NT2/D1 (cell line): ENCODE results near the gene NUP50.

Experiments used
- DNase-seq: peaks from one replicate; pipeline ENCODE4 v3.0.0-alpha.2; 2011; ENCODE audit warnings: low read depth, low spot score
- H3K27me3 ChIP-seq: 2 replicates; pipeline ENCODE4 v1.6.0; 2011; ENCODE audit warnings: mild to moderate bottlenecking; ENCODE audit not compliant: insufficient read length, insufficient read depth
- H3K36me3 ChIP-seq: 2 replicates; pipeline ENCODE4 v1.6.1; 2011; ENCODE audit warnings: mild to moderate bottlenecking, low read length, mixed read lengths; ENCODE audit not compliant: insufficient read depth, insufficient read length
- H3K4me1 ChIP-seq: 2 replicates; pipeline ENCODE4 v1.5.1; 2011; ENCODE audit not compliant: insufficient read depth, insufficient read length
- H3K4me3 ChIP-seq: 2 replicates; pipeline ENCODE4 v1.5.1; 2011; ENCODE audit warnings: low read depth; ENCODE audit not compliant: insufficient read length
- H3K9ac ChIP-seq: 2 replicates; pipeline ENCODE4 v1.6.0; 2011; ENCODE audit warnings: low read depth; ENCODE audit not compliant: insufficient read length
- H3K9me3 ChIP-seq: 2 replicates; pipeline ENCODE4 v1.5.1; 2011; ENCODE audit warnings: mild to moderate bottlenecking, low read length; ENCODE audit not compliant: insufficient read depth
- SUZ12 ChIP-seq: IDR thresholded peaks from 2 replicates; pipeline ENCODE4 v1.6.1; 2011; ENCODE audit not compliant: insufficient read length, insufficient read depth; ENCODE audit errors: extremely low read depth
- YY1 ChIP-seq: IDR thresholded peaks from 2 replicates; pipeline ENCODE4 v1.6.1; 2011; ENCODE audit not compliant: insufficient read length, insufficient read depth
- ZNF274 ChIP-seq: IDR thresholded peaks from 2 replicates; pipeline ENCODE4 v1.6.1; 2011; ENCODE audit warnings: mild to moderate bottlenecking, low read depth, low read length

Gene NUP50

GRCh38 chr22:45149671-45150070 lies 14.1 kb upstream of the NUP50 start:
- Histone ChIP-seq H3K9me3 (no peaks in the 10 kb centered on the region), H3K9ac (no peak overlapping the region), H3K27me3 (no peaks in the 10 kb centered on the region), H3K4me1 (no peaks in the 10 kb centered on the region), H3K36me3 (peaks cover 26% of the 10 kb centered on the region), H3K4me3 (no peak overlapping the region)
- TF ChIP-seq YY1: no peak
- TF ChIP-seq SUZ12: no peak
- TF ChIP-seq ZNF274: no peak
- DNase-seq: no peak

GRCh38 chr22:45150139-45150538 lies 13.6 kb upstream of the NUP50 start:
- Histone ChIP-seq H3K9ac (no peak overlapping the region), H3K4me1 (no peaks in the 10 kb centered on the region), H3K27me3 (no peaks in the 10 kb centered on the region), H3K9me3 (no peaks in the 10 kb centered on the region), H3K36me3 (peaks cover 26% of the 10 kb centered on the region), H3K4me3 (no peak overlapping the region)
- no peak for TF ChIP-seq ZNF274
- TF ChIP-seq SUZ12: no peak
- TF ChIP-seq YY1: no peak
- no peak for DNase-seq

GRCh38 chr22:45151503-45151902 lies 12.2 kb upstream of the NUP50 start:
- H3K36me3 ChIP-seq: peaks cover 26% of the 10 kb centered on the region
- no peaks in the 10 kb centered on the region for H3K27me3 ChIP-seq
- H3K9me3 ChIP-seq: no peaks in the 10 kb centered on the region
- no peak for DNase-seq
- no peak for TF ChIP-seq YY1
- no peak for TF ChIP-seq ZNF274
- no peak for TF ChIP-seq SUZ12
- H3K9ac ChIP-seq: no peak overlapping the region
- no peak overlapping the region for H3K4me3 ChIP-seq
- no peaks in the 10 kb centered on the region for H3K4me1 ChIP-seq

GRCh38 chr22:45154383-45154782 lies 9.3 kb upstream of the NUP50 start:
- Histone ChIP-seq H3K27me3 (no peaks in the 10 kb centered on the region), H3K4me3 (no peak overlapping the region), H3K9ac (no peak overlapping the region), H3K36me3 (peaks cover 47% of the 10 kb centered on the region), H3K4me1 (no peaks in the 10 kb centered on the region), H3K9me3 (no peaks in the 10 kb centered on the region)
- TF ChIP-seq SUZ12: no peak
- no peak for TF ChIP-seq ZNF274
- no peak for TF ChIP-seq YY1
- DNase-seq: no peak

GRCh38 chr22:45155050-45155840 lies 8.5 kb upstream of the NUP50 start:
- Histone ChIP-seq H3K27me3 (no peaks in the 10 kb centered on the region), H3K4me3 (no peak overlapping the region), H3K9ac (no peak overlapping the region), H3K4me1 (no peaks in the 10 kb centered on the region), H3K9me3 (no peaks in the 10 kb centered on the region), H3K36me3 (peaks cover 44% of the 10 kb centered on the region)
- DNase-seq: no peak
- TF ChIP-seq YY1: no peak
- no peak for TF ChIP-seq SUZ12
- no peak for TF ChIP-seq ZNF274

GRCh38 chr22:45157907-45158306 lies 5.8 kb upstream of the NUP50 start:
- Histone ChIP-seq H3K4me3 (no peak overlapping the region), H3K4me1 (no peaks in the 10 kb centered on the region)

GRCh38 chr22:45159652-45160462 lies 3.9 kb upstream of the NUP50 start:
- Histone ChIP-seq H3K9me3 (no peaks in the 10 kb centered on the region), H3K4me1 (no peaks in the 10 kb centered on the region), H3K9ac (no peak overlapping the region), H3K27me3 (no peaks in the 10 kb centered on the region), H3K4me3 (no peak overlapping the region), H3K36me3 (peaks cover 24% of the 10 kb centered on the region)
- no peak for DNase-seq
- TF ChIP-seq SUZ12: no peak
- no peak for TF ChIP-seq YY1

More at GRCh38 chr22:45157907-45158306, 5.8 kb upstream of the NUP50 start:
- Histone ChIP-seq H3K9ac (no peak overlapping the region), H3K36me3 (peaks cover 33% of the 10 kb centered on the region), H3K27me3 (no peaks in the 10 kb centered on the region), H3K9me3 (no peaks in the 10 kb centered on the region)
- no peak for DNase-seq
- TF ChIP-seq ZNF274: no peak
- TF ChIP-seq SUZ12: no peak
- no peak for TF ChIP-seq YY1
